DOHH2 (cell line): ENCODE measurements around the gene FUT2.

ENCODE experiments used
- EZH2phosphoT487 ChIP-seq: fragments of 200-600 bp; sonication (generic); IDR thresholded peaks from 2 replicates; pipeline ENCODE4 v1.6.1; 2017; ENCODE audit warnings: borderline replicate concordance, mild to moderate bottlenecking, antibody characterized with exemption, low read length, moderate library complexity, mixed read lengths
- TF ChIP-seq, protein P1 (sequence below): fragments of 200-600 bp; sonication (generic); IDR thresholded peaks from one replicate; pipeline ENCODE4 v1.5.1; 2014; ENCODE audit warnings: antibody characterized with exemption, mild to moderate bottlenecking, low read depth, low read length; ENCODE audit not compliant: poor library complexity, severe bottlenecking

DNA sequence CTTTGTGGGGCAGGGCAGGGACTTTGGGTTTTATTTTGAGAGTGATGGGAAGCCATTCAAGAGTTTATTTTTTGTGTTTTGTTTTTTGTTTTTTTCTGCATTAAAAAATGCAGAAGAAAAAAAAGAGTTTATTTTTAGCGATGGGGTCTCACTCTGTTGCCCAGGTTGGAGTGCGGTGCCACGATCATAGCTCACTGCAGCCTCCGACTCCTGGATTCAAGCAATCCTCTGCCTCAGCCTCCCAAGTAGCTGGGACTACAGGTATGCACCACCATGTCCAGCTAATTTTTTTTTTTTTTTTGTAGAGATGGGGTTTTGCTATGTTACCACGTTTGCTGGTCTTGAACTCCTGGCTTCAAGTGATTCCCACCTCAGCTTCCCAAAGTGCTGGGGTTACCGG, 37.3 kb upstream of the FUT2 start:
- TF ChIP-seq, protein P1, sequence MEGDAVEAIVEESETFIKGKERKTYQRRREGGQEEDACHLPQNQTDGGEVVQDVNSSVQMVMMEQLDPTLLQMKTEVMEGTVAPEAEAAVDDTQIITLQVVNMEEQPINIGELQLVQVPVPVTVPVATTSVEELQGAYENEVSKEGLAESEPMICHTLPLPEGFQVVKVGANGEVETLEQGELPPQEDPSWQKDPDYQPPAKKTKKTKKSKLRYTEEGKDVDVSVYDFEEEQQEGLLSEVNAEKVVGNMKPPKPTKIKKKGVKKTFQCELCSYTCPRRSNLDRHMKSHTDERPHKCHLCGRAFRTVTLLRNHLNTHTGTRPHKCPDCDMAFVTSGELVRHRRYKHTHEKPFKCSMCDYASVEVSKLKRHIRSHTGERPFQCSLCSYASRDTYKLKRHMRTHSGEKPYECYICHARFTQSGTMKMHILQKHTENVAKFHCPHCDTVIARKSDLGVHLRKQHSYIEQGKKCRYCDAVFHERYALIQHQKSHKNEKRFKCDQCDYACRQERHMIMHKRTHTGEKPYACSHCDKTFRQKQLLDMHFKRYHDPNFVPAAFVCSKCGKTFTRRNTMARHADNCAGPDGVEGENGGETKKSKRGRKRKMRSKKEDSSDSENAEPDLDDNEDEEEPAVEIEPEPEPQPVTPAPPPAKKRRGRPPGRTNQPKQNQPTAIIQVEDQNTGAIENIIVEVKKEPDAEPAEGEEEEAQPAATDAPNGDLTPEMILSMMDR: no peak
- no peak for TF ChIP-seq EZH2phosphoT487
